Mesothelial cell of epicardium (in vitro differentiated cells): ENCODE measurements around the gene PCCA. TPM values are rescaled to one million over a fixed set of nuclear protein-coding genes. Genes with fewer than 3 reads are reported as not detected.
"Not testable (repeated sequence)": the region's sequence is repeated elsewhere in the genome, so short reads cannot be mapped to it uniquely, and the experiment has no call there.

Experiments used
- DNase-seq, 2 experiments: peaks; one replicate each; pipeline ENCODE4 v3.0.0; 2021; ENCODE audit warnings: low spot score in 2 of 2; ENCODE audit not compliant: unreplicated experiment in 2 of 2
- H3K27ac Mint-ChIP-seq: 2 replicates; pipeline ENCODE4 v1.8.0; 2021; ENCODE audit warnings: mixed read lengths
- H3K27me3 Mint-ChIP-seq: 2 replicates; pipeline ENCODE4 v1.8.0; 2021; ENCODE audit warnings: low read depth, mixed read lengths
- H3K36me3 Mint-ChIP-seq: 2 replicates; pipeline ENCODE4 v1.8.0; 2021; ENCODE audit warnings: mixed read lengths
- H3K4me1 Mint-ChIP-seq: 2 replicates; pipeline ENCODE4 v1.8.0; 2021; ENCODE audit warnings: mixed read lengths
- H3K4me3 Mint-ChIP-seq: 2 replicates; pipeline ENCODE4 v1.8.0; 2021; ENCODE audit warnings: mild to moderate bottlenecking, moderate library complexity, mixed read lengths
- H3K9me3 Mint-ChIP-seq: 2 replicates; pipeline ENCODE4 v1.8.0; 2021; ENCODE audit warnings: mixed read lengths
- CTCF ChIP-seq: fragments of 200-600 bp; sonication (generic); IDR thresholded peaks from one replicate; pipeline ENCODE4 v1.5.0; 2021; ENCODE audit warnings: antibody characterized with exemption; ENCODE audit not compliant: unreplicated experiment
- total RNA-seq: library from RNA; stranded (reverse); gene quantifications from 3 replicates; pipeline ENCODE4 v1.2.1, GENCODE V29; 2021

Gene PCCA
- total RNA-seq, 1 donor from 2014 or later, result 41.6 TPM

GRCh38 chr13:100314132-100314910 is 225.4 kb downstream of the PCCA start:
- no peaks in the 10 kb centered on the region for H3K27me3 Mint-ChIP-seq
- H3K4me3 Mint-ChIP-seq, result no peak overlapping the region
- peaks cover 27% of the 10 kb centered on the region for H3K9me3 Mint-ChIP-seq
- DNase-seq, result no peak
- H3K27ac Mint-ChIP-seq, result no peak overlapping the region
- H3K36me3 Mint-ChIP-seq, result peaks cover 51% of the 10 kb centered on the region
- no peak for TF ChIP-seq CTCF
- peaks cover 18% of the 10 kb centered on the region for H3K4me1 Mint-ChIP-seq

GRCh38 chr13:100315522-100315921 is 226.6 kb downstream of the PCCA start:
- peaks cover 47% of the 10 kb centered on the region for H3K36me3 Mint-ChIP-seq
- no peak for DNase-seq

GRCh38 chr13:100318473-100318872 is 229.6 kb downstream of the PCCA start:
- not testable (repeated sequence) for DNase-seq, H3K27ac Mint-ChIP-seq, H3K27me3 Mint-ChIP-seq, H3K4me3 Mint-ChIP-seq
- Mint-ChIP-seq H3K9me3 (peaks cover 18% of the 10 kb centered on the region), H3K36me3 (peaks cover 38% of the 10 kb centered on the region), H3K4me1 (peaks cover 15% of the 10 kb centered on the region)

More at GRCh38 chr13:100315522-100315921, 226.6 kb downstream of the PCCA start:
- TF ChIP-seq CTCF, result no peak
- Mint-ChIP-seq H3K4me1 (peaks cover 18% of the 10 kb centered on the region), H3K27me3 (no peaks in the 10 kb centered on the region), H3K27ac (peak overlapping the region; percentile 33), H3K4me3 (no peak overlapping the region), H3K9me3 (peaks cover 33% of the 10 kb centered on the region)

GRCh38 chr13:100323937-100324336 is 235.0 kb downstream of the PCCA start:
- no peaks in the 10 kb centered on the region for H3K4me1 Mint-ChIP-seq
- H3K27ac Mint-ChIP-seq, result no peak overlapping the region
- H3K36me3 Mint-ChIP-seq, result peaks cover 48% of the 10 kb centered on the region
- H3K27me3 Mint-ChIP-seq, result no peaks in the 10 kb centered on the region
- no peak for DNase-seq
- H3K4me3 Mint-ChIP-seq, result no peak overlapping the region
- TF ChIP-seq CTCF, result no peak
- H3K9me3 Mint-ChIP-seq, result peaks cover 16% of the 10 kb centered on the region

GRCh38 chr13:100330662-100331061 is 241.8 kb downstream of the PCCA start:
- DNase-seq, result no peak
- no peaks in the 10 kb centered on the region for H3K27me3 Mint-ChIP-seq
- H3K4me3 Mint-ChIP-seq, result no peak overlapping the region
- no peak for TF ChIP-seq CTCF
- H3K4me1 Mint-ChIP-seq, result no peaks in the 10 kb centered on the region
- H3K27ac Mint-ChIP-seq, result no peak overlapping the region
- peaks cover 25% of the 10 kb centered on the region for H3K9me3 Mint-ChIP-seq
- H3K36me3 Mint-ChIP-seq, result peaks cover 63% of the 10 kb centered on the region

GRCh38 chr13:100333141-100333540 is 244.2 kb downstream of the PCCA start:
- Mint-ChIP-seq H3K4me1 (no peaks in the 10 kb centered on the region), H3K36me3 (peaks cover 59% of the 10 kb centered on the region), H3K4me3 (no peak overlapping the region), H3K27me3 (no peaks in the 10 kb centered on the region), H3K27ac (no peak overlapping the region), H3K9me3 (peaks cover 29% of the 10 kb centered on the region)
- TF ChIP-seq CTCF, result no peak
- DNase-seq, result no peak
